GM19240 (cell line): ENCODE results near the gene ELMO1.

ENCODE experiments used
- DNase-seq: peaks from one replicate; pipeline ENCODE4 v3.0.0; 2011; ENCODE audit warnings: low spot score; ENCODE audit not compliant: insufficient read length

ELMO1 gene

DNA sequence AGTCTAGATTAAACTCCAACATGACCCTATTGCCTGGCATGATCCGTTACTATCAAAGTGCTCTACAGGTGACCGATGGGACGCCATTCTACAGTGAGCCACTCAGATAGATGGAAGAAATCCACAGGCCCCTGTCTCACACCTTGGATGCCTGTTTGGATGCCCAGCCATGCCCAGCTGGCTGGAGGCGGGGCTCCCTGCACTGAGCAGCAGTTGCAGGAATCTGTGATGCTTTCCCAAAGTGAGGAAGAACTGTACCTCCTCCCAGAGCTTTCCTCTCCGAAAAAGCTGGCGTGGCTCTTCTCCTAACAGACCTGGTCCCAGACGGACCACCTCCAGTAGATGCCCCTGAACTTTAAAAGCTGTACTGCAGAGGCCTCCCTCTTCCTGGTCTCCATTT lies 253.3 kb downstream of the ELMO1 start:
- no peak for DNase-seq

- no peak for DNase-seq
Measured at GRCh38 chr7:37194943-37195342, 253.7 kb downstream of the ELMO1 start.

GRCh38 chr7:37193775-37194135 lies 254.9 kb downstream of the ELMO1 start:
- DNase-seq = no peak

DNA sequence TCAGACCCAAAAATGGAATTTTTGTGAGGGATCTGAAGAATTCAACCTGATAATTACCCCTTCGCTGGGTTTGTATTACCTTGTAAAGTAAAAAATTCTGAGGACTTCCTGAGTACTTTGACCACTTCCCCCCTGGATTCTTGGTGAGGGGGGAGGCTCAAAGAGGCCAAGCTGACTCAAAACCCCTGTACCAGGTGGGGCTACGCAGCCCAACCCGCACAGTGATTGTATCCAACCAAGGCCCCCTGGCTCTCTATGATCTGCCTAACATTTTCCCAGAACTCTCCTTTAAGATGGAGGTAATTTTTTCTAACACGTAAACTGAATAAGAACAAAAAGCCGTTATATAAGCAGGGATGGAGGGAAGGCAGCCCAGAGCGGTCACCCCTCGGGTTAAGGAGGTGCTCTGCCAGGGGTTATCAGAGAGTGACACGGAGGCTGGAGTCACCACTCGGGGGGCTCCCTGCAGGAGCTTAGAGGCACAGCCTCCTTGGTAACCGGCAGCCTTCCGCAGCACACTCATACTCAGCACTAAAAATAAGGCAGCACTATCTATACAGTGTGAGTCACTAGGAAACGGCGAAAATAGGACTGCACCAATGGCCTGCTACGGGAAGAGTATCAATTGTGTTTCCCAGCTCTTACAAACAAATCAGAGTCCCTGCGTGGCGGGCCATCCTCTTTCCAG lies 255.4 kb downstream of the ELMO1 start:
- DNase-seq = no peak

GRCh38 chr7:37191797-37192196 lies 256.9 kb downstream of the ELMO1 start:
- no peak for DNase-seq

- DNase-seq = no peak
Measured at GRCh38 chr7:37187179-37187578, 261.5 kb downstream of the ELMO1 start.

- no peak for DNase-seq
Measured at GRCh38 chr7:37186753-37187152, 261.9 kb downstream of the ELMO1 start.

- DNase-seq = no peak
Measured at GRCh38 chr7:37181550-37181932, 267.1 kb downstream of the ELMO1 start.

DNA sequence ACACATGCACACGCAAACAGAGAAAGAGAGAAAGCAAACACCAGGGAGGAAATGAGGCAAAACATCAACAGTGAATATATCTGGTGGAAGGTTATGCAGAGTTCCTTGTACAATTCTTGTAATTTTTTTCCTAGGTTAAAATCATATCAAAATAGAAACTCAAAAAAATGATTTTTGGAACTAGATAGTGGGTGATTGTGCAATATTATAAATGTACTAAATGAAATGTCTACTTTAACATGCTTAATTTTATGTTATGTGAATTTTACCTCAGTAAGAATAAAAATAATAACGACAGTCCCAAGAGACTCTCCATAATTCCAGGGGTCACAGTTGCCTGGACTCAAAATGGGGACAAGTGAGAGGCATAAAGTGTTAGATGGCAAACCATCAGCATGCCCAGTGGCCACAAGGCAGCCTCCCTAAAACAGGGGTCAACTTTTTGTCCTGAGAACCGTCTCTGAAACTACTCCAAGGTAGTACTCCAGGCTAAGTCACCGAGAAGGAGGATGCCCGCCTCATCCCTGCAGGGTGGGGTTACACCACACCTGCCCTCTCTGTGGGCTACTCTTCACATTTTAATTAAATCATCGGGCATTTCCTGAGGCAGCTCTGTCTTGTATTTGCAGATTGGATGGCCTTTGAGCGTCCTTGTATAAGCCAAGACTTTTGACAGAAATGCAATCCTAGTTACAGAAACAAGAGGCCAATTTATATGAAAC lies 267.7 kb downstream of the ELMO1 start:
- no peak for DNase-seq

DNA sequence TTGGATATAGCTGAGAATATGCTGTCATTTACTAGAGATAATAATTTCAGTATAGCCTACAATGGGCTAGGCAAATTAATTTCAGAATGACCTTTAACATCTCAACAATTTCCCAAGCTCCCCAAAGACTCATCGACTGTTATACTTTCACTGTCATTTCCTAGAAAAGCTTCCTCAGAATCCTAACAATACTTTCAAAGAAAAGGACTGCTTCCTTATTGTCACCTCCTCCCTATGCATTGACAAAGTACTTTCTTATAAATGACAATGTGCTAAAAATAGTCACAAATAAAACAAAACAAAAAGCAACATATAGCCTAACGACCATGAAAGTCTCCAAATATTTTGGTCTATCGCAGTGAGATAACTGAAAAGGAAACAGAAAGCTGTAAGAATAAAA lies 272.6 kb downstream of the ELMO1 start:
- DNase-seq = no peak

- DNase-seq = no peak
Measured at GRCh38 chr7:37174460-37174859, 274.2 kb downstream of the ELMO1 start.

DNA sequence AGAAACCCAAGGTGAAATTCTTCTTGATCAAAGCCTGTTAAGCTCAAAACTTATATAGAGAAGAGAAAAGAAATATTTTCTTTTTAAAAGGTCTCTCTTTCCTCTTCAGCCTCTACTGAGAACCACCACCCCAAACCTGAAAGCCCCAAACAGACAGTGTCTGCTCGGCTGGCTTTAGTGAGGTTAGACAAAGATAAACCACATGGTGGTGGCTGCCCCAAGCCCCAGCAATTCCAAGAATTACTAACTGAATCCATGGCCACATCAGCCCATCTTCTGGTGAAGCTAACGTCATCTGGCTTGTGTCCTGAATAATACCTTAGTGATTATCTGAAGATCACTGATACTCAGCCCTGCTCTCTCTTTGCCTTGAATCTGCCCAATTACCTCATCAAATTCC lies 275.0 kb downstream of the ELMO1 start:
- no peak for DNase-seq

- no peak for DNase-seq
Measured at GRCh38 chr7:37162106-37162505, 286.6 kb downstream of the ELMO1 start.

- DNase-seq = no peak
Measured at GRCh38 chr7:37160656-37161055, 288.0 kb downstream of the ELMO1 start.

DNA sequence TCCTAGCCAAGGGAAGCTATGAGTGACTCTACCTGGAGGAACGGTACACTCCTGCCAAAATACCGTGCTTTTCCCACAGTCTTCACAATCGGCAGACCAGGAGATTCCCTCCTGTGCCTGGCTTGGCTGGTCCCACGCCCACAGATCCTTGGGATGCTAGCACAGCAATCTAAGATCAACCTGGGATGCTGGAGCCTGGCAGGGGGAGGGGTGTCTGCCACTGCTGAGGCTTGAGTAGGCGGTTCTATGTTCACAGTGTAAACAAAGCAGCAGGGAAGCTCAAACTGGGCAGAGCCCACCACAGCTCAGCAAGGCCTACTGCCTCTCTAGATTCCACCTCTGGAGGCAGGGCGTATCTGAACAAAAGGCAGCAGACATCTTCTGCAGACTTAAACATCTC lies 295.3 kb downstream of the ELMO1 start:
- DNase-seq = no peak

- no peak for DNase-seq
Measured at GRCh38 chr7:37151741-37152413, 296.8 kb downstream of the ELMO1 start.

GRCh38 chr7:37150856-37151255 lies 297.8 kb downstream of the ELMO1 start:
- DNase-seq = no peak

DNA sequence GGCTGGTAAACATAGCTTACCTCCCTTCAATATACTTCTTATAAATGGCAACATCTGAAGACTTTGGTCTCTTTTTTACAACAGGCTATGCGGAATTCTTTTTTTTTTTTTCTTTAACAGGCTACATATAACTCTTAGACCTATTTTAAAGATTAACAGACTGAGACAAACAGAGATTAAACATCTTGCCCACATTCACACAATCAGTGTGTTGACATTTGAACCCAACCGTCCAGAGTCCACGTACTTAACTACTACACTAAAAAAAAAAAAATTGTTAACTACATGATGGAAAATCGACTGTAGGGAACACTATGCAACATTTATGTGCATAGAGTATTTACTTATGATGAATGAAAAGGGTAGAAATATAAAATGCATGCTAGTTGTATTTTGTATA lies 298.5 kb downstream of the ELMO1 start:
- DNase-seq = no peak

DNA sequence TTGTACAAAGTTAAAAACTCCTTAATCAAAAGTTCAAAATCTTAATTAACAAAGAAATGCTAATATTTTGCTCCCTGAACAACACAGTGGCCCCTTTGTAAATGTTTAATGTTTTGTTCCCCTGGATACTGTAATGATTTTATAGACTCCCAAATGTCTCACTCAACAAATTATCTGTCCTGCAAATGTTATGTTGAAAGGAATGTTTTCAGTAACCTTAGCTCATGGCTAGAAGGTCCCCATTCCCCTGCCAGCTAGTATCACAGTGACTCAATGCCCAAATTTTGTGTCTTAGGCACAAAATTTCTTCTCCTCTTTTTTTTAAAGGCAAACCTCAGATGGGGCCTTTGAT lies 298.9 kb downstream of the ELMO1 start:
- DNase-seq = no peak

- DNase-seq = no peak
Measured at GRCh38 chr7:37149051-37149772, 299.5 kb downstream of the ELMO1 start.

- DNase-seq = no peak
Measured at GRCh38 chr7:37145682-37146081, 303.0 kb downstream of the ELMO1 start.

DNA sequence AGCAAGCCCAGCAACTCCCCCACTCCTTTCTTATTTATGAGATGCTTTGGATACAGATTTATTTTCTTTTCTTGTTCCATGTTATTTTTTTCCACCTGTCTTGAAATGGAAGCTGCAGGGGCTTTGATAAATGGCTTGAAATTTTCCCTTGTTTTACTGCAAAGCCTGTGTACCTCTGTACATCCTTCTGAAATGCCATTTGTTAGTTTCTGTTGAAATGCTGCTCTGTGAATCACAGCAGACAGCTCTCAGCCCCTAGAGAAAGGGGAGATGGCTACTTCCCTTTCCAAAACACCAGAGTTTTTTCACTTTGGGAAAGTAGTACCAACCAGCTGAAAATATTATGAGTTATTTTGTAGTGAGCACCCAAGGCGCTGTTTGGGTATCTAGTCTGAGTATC lies 304.2 kb downstream of the ELMO1 start:
- DNase-seq = no peak
